ENCODE measurements around the gene ARFGEF3.

The ARFGEF3 gene

GRCh38 chr6:138307352-138307751, 145.6 kb downstream of the ARFGEF3 start:
- no peak for DNase-seq (ENCODE audit: low read depth in 2 of 2)

- no peak for DNase-seq (ENCODE audit: low read depth in 2 of 2)
These were observed 146.3 kb downstream of the ARFGEF3 start for GRCh38 chr6:138307816-138308730.

GRCh38 chr6:138308731-138309110, 147.0 kb downstream of the ARFGEF3 start:
- DNase-seq (ENCODE audit: low read depth in 2 of 2), result no peak

- DNase-seq (ENCODE audit: low read depth in 2 of 2), result no peak
These were observed 148.0 kb downstream of the ARFGEF3 start for GRCh38 chr6:138309695-138310094.

- no peak for DNase-seq (ENCODE audit: low read depth in 2 of 2)
These were observed 148.6 kb downstream of the ARFGEF3 start for GRCh38 chr6:138310294-138310693.

- no peak for DNase-seq (ENCODE audit: low read depth in 2 of 2)
These were observed 149.1 kb downstream of the ARFGEF3 start for GRCh38 chr6:138310821-138311220.

GRCh38 chr6:138311268-138311667, 149.5 kb downstream of the ARFGEF3 start:
- no peak for DNase-seq (ENCODE audit: low read depth in 2 of 2)

GRCh38 chr6:138318741-138319375, 157.1 kb downstream of the ARFGEF3 start:
- DNase-seq (ENCODE audit: low read depth in 2 of 2), result no peak

GRCh38 chr6:138321934-138322333, 160.2 kb downstream of the ARFGEF3 start:
- DNase-seq (ENCODE audit: low read depth in 2 of 2), result no peak

GRCh38 chr6:138323821-138324220, 162.1 kb downstream of the ARFGEF3 start:
- DNase-seq (ENCODE audit: low read depth in 2 of 2), result no peak

- no peak for DNase-seq (ENCODE audit: low read depth in 2 of 2)
These were observed 166.5 kb downstream of the ARFGEF3 start for GRCh38 chr6:138328210-138328609.

GRCh38 chr6:138330763-138331162, 169.0 kb downstream of the ARFGEF3 start:
- DNase-seq (ENCODE audit: low read depth in 2 of 2), result no peak

GRCh38 chr6:138331444-138331843, 169.7 kb downstream of the ARFGEF3 start:
- no peak for DNase-seq (ENCODE audit: low read depth in 2 of 2)

GRCh38 chr6:138331984-138332383, 170.2 kb downstream of the ARFGEF3 start:
- DNase-seq (ENCODE audit: low read depth in 2 of 2), result no peak

GRCh38 chr6:138334000-138334399, 172.3 kb downstream of the ARFGEF3 start:
- no peak for DNase-seq (ENCODE audit: low read depth in 2 of 2)

- DNase-seq (ENCODE audit: low read depth in 2 of 2), result no peak
These were observed 173.2 kb downstream of the ARFGEF3 start for GRCh38 chr6:138334963-138335362.

GRCh38 chr6:138336221-138336620, 174.5 kb downstream of the ARFGEF3 start:
- no peak for DNase-seq (ENCODE audit: low read depth in 2 of 2)

- no peak for DNase-seq (ENCODE audit: low read depth in 2 of 2)
These were observed 175.3 kb downstream of the ARFGEF3 start for GRCh38 chr6:138337076-138337475.

GRCh38 chr6:138339024-138339423, 177.3 kb downstream of the ARFGEF3 start:
- DNase-seq (ENCODE audit: low read depth in 2 of 2), result no peak

- no peak for DNase-seq (ENCODE audit: low read depth in 2 of 2)
These were observed 179.4 kb downstream of the ARFGEF3 start for GRCh38 chr6:138341176-138341575.

GRCh38 chr6:138343112-138343511, 181.4 kb downstream of the ARFGEF3 start:
- no peak for DNase-seq (ENCODE audit: low read depth in 2 of 2)

- DNase-seq (ENCODE audit: low read depth in 2 of 2), result no peak
These were observed 184.0 kb downstream of the ARFGEF3 start for GRCh38 chr6:138345565-138346285.
